HG02571 (cell line): ENCODE measurements around the gene CBX5.
A peak's percentile ranks its signal among the peaks of the same experiment; 100 is the strongest.
"Not testable (repeated sequence)": the region's sequence is repeated elsewhere in the genome, so short reads cannot be mapped to it uniquely, and the experiment has no call there.

ENCODE experiments used
- ATAC-seq: cut with Tn5 transposase; IDR thresholded peaks from one replicate; pipeline ENCODE4 v1.9.1; 2021; ENCODE audit warnings: mild to moderate bottlenecking, moderate library complexity; ENCODE audit not compliant: unreplicated experiment

The CBX5 gene

GRCh38 chr12:54228471-54228870 is 51.5 kb downstream of the CBX5 start:
- ATAC-seq, result no peak

GRCh38 chr12:54227927-54228326 is 52.0 kb downstream of the CBX5 start:
- not testable (repeated sequence) for ATAC-seq

- no peak for ATAC-seq
Observed at GRCh38 chr12:54227376-54227775, 52.5 kb downstream of the CBX5 start.

GRCh38 chr12:54225666-54226065 is 54.3 kb downstream of the CBX5 start:
- ATAC-seq, result no peak

- ATAC-seq, result no peak
Observed at GRCh38 chr12:54222609-54223008, 57.3 kb downstream of the CBX5 start.

GRCh38 chr12:54221402-54221984 is 58.4 kb downstream of the CBX5 start:
- ATAC-seq, result no peak

- no peak for ATAC-seq
Observed at GRCh38 chr12:54220567-54220966, 59.4 kb downstream of the CBX5 start.

- ATAC-seq, result no peak
Observed at GRCh38 chr12:54220092-54220557, 59.8 kb downstream of the CBX5 start.

- ATAC-seq, result no peak
Observed at GRCh38 chr12:54217774-54218241, 62.1 kb downstream of the CBX5 start.

- ATAC-seq, result no peak
Observed at GRCh38 chr12:54216797-54217661, 62.9 kb downstream of the CBX5 start.

- no peak for ATAC-seq
Observed at GRCh38 chr12:54215989-54216796, 63.7 kb downstream of the CBX5 start.

GRCh38 chr12:54214553-54215406 is 65.1 kb downstream of the CBX5 start:
- ATAC-seq, result peak; percentile 69

- no peak for ATAC-seq
Observed at GRCh38 chr12:54213079-54213478, 66.8 kb downstream of the CBX5 start.

- ATAC-seq, result no peak
Observed at GRCh38 chr12:54211920-54212319, 68.0 kb downstream of the CBX5 start.

GRCh38 chr12:54210400-54210790 is 69.5 kb downstream of the CBX5 start:
- ATAC-seq, result no peak

GRCh38 chr12:54208591-54208990 is 71.3 kb downstream of the CBX5 start:
- ATAC-seq, result no peak

GRCh38 chr12:54207539-54208294 is 72.2 kb downstream of the CBX5 start:
- ATAC-seq, result peak; percentile 54

GRCh38 chr12:54206791-54207190 is 73.1 kb downstream of the CBX5 start:
- ATAC-seq, result no peak

GRCh38 chr12:54204316-54204715 is 75.6 kb downstream of the CBX5 start:
- no peak for ATAC-seq
